Panc1 (cell line): ENCODE measurements around the gene CAMKK1. TPM values are rescaled to one million over a fixed set of nuclear protein-coding genes. Genes with fewer than 3 reads are reported as not detected.

Source experiments
- ATAC-seq: fragments of 200-7000 bp; cut with Tn5 transposase; 2 replicates; pipeline ENCODE4 v1.9.1; 2020; ENCODE audit warnings: mild to moderate bottlenecking, moderate library complexity
- BruUV-seq: library from RNA; stranded (reverse); fragments of 400-500 nt; replicated peaks from 2 replicates; lab custom pipeline; 2021; lab: Mats Ljungman, UMichigan
- CTCF ChIA-PET: fragments of 300-600 bp; sonication (Branson Sonifier 250); formaldehyde crosslinking; loops from one replicate; lab custom pipeline; 2022; ENCODE audit warnings: antibody characterized with exemption; lab: Charles Lee
- POLR2A ChIA-PET: fragments of 300-600 bp; sonication (Branson Sonifier 250); formaldehyde crosslinking; loops from one replicate; lab custom pipeline; 2022; ENCODE audit warnings: antibody characterized with exemption; lab: Charles Lee
- DNase-seq: peaks from one replicate; pipeline ENCODE4 v3.0.0-alpha.2; 2010; ENCODE audit warnings: low read depth, low spot score
- H3K27ac ChIP-seq: 2 replicates; pipeline ENCODE4 v1.5.1; 2011; ENCODE audit warnings: mild to moderate bottlenecking, low read length, inconsistent platforms
- H3K27me3 ChIP-seq: fragments of 200-500 bp; sonication (Bioruptor generic); 2 replicates; pipeline ENCODE4 v1.6.0; 2014; ENCODE audit warnings: low read length, inconsistent platforms; ENCODE audit not compliant: control insufficient read depth, insufficient read depth
- H3K36me3 ChIP-seq: fragments of 200-500 bp; sonication (Bioruptor generic); 2 replicates; pipeline ENCODE4 v1.5.1; 2014; ENCODE audit warnings: inconsistent platforms, mild to moderate bottlenecking, low read length, moderate library complexity; ENCODE audit not compliant: control insufficient read depth, insufficient read depth
- H3K4me1 ChIP-seq: 2 replicates; pipeline ENCODE4 v1.5.1; 2011; ENCODE audit warnings: inconsistent platforms, mild to moderate bottlenecking, low read length, moderate library complexity; ENCODE audit not compliant: control insufficient read depth, insufficient read depth
- H3K4me3 ChIP-seq, 2 experiments: 2 replicates each; pipeline ENCODE4 v1.5.1; 2011 to 2012; ENCODE audit warnings: low read depth in 2 of 2, low read length in 2 of 2, mild to moderate bottlenecking in 2 of 2, inconsistent platforms in 1 of 2, moderate library complexity in 1 of 2
- H3K9me3 ChIP-seq: fragments of 200-500 bp; sonication (Bioruptor generic); 2 replicates; pipeline ENCODE4 v1.5.1; 2014; ENCODE audit warnings: low read depth, mild to moderate bottlenecking, inconsistent platforms, low read length, moderate library complexity; ENCODE audit not compliant: control insufficient read depth, insufficient read depth
- CTCF ChIP-seq: fragments of 450-650 bp; IDR thresholded peaks from 2 replicates; pipeline ENCODE4 v1.5.1; 2017; ENCODE audit warnings: mild to moderate bottlenecking
- POLR2AphosphoS5 ChIP-seq: IDR thresholded peaks from 2 replicates; pipeline ENCODE4 v1.6.1; 2012; ENCODE audit warnings: mild to moderate bottlenecking, low read depth, low read length, moderate library complexity
- REST ChIP-seq, 2 experiments: IDR thresholded peaks; 2 replicates each; pipeline ENCODE4 v1.6.1; 2011 to 2012; ENCODE audit warnings: low read depth in 2 of 2, control low read depth in 1 of 2, low read length in 1 of 2, mild to moderate bottlenecking in 1 of 2, moderate library complexity in 1 of 2; ENCODE audit not compliant: insufficient read depth in 1 of 2
- SIN3A ChIP-seq: IDR thresholded peaks from 2 replicates; pipeline ENCODE4 v1.6.1; 2012; ENCODE audit warnings: low read depth, mild to moderate bottlenecking, low read length, moderate library complexity, borderline replicate concordance; ENCODE audit not compliant: insufficient read depth
- TCF7L2 ChIP-seq: IDR thresholded peaks from 2 replicates; pipeline ENCODE4 v1.6.1; 2011; ENCODE audit warnings: mild to moderate bottlenecking, low read depth, low read length, inconsistent platforms
- in situ Hi-C: cut with HindIII; loops from 2 replicates; pipeline ENCODE4 v1.10.0; 2016; ENCODE audit warnings: low sequenced_read_pairs, low pct_unique_long_range_greater_than_20kb
- intact Hi-C: fragments of 100-400 bp; cut with micrococcal nuclease; formaldehyde crosslinking; loops from one replicate; pipeline ENCODE4 v1.10.0; 2022; ENCODE audit not compliant: unreplicated experiment
- total RNA-seq: library from RNA; stranded (reverse); gene quantifications from one replicate; pipeline ENCODE4 v1.2.1, GENCODE V29; 2021; ENCODE audit not compliant: unreplicated experiment

The CAMKK1 gene
- total RNA-seq, 1 experiment from 2014 or later = 6.7 TPM

GRCh38 chr17:3912827-3913226, 20.0 kb upstream of the CAMKK1 start:
- DNase-seq (no peak), ATAC-seq (no peak)
- H3K27ac ChIP-seq = no peak overlapping the region
- no peaks in the 10 kb centered on the region; the same call in 1 of the 2 replicates for H3K4me1 ChIP-seq
- no peak overlapping the region for H3K4me3 ChIP-seq
- BruUV-seq = no TSS peak
- CTCF ChIA-PET = no interaction called here
- in situ Hi-C loops (no loop called here), intact Hi-C loops (no loop called here)
- H3K36me3 ChIP-seq = no peaks in the 10 kb centered on the region
- TF ChIP-seq REST (IDR thresholded peaks at IDR 0.05; ENCODE audit: insufficient read depth in 1 of 2, low read depth in 2 of 2, low read length in 1 of 2) (no peak), TCF7L2 (no peak), POLR2AphosphoS5 (no peak), CTCF (no peak), SIN3A (no peak)
- H3K27me3 ChIP-seq = no peaks in the 10 kb centered on the region
- POLR2A ChIA-PET = interaction anchor here (0.5 kb wide), 1 partner anchor 153 kb away, joined by 3 read pairs; no protein-coding TSS in a partner anchor
- no peaks in the 10 kb centered on the region for H3K9me3 ChIP-seq

- no peak for TF ChIP-seq SIN3A
- TF ChIP-seq CTCF = no peak
- TF ChIP-seq POLR2AphosphoS5 = no peak
- H3K9me3 ChIP-seq = no peaks in the 10 kb centered on the region
- in situ Hi-C loops = no loop called here
- H3K27ac ChIP-seq = no peak overlapping the region
- no peak for ATAC-seq
- ChIA-PET POLR2A (no interaction called here), CTCF (interaction anchor here (0.7 kb wide), 1 partner anchor 170 kb away, joined by 5 read pairs; no protein-coding TSS in a partner anchor)
- no peaks in the 10 kb centered on the region for H3K27me3 ChIP-seq
- no peak overlapping the region for H3K4me3 ChIP-seq
- H3K36me3 ChIP-seq = no peaks in the 10 kb centered on the region
- intact Hi-C loops = no loop called here
- H3K4me1 ChIP-seq = no peaks in the 10 kb centered on the region; the same call in 1 of the 2 replicates
- no peak for DNase-seq
- BruUV-seq = no TSS peak
Measured at GRCh38 chr17:3911271-3912053, 18.6 kb upstream of the CAMKK1 start.
